ENCODE measurements around the gene VPS52. TPM values are rescaled to one million over a fixed set of nuclear protein-coding genes. Genes with fewer than 3 reads are reported as not detected.

The VPS52 gene
- total RNA-seq, 4 donors from 2014 or later: 34.1 to 45.5 (median 39.8) TPM

DNA sequence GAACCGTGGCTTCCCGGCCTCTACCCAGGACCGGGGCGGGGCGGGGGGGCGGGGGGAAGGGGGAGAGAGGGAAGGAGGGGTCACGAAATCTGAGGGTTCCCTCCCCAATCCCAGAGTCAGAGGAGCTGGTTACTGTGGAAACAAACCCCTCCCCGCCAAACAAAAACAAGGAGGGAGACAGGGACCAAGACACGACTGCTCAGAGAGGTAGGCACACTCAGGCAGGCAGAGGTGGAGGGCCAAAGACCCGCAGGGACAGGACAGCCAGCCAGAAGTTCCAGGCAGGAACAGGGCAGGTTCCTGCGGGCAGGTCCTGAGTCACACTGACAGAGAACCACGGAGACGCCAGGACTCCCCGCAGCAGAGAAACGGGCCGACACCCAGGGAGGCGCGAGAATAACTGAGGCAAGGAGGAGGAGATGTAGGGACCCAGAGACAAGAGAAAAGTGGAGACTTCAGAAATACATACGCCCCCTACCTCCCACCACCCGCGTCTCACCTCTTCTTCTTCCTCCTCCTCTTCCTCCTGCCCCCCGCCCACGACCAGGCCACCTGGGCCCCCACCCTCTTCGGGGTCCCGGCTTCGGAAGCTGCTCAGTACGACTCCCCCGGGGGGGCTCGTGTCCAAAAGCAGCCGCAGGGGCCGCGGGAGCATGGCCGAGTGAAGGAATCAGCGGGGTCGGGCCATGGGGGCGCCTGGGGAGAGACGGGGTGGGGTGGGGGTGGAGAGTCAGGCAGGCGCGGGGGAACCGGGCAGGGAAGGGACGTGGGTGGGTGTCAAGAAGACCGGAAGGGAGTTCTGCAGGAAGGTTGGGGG, 26.5 kb upstream of the VPS52 start:
- Histone ChIP-seq H3K9me3 (no peaks in the 10 kb centered on the region), H3K27me3 (no peaks in the 10 kb centered on the region), H3K4me1 (peaks cover 15 to 67% (median 30%) of the 10 kb centered on the region in 3 donors), H3K4me3 (peak overlapping the region; percentile 77 to 93 (median 82)), H3K27ac (peak overlapping the region; percentile 93 to 100 (median 98)), H3K36me3 (peaks cover 12 to 59% (median 29%) of the 10 kb centered on the region in 3 donors)
- peak in 2 of 4 donors; percentile 45 to 65 for TF ChIP-seq POLR2A (IDR thresholded peaks at IDR 0.05)
- TF ChIP-seq, protein P1, sequence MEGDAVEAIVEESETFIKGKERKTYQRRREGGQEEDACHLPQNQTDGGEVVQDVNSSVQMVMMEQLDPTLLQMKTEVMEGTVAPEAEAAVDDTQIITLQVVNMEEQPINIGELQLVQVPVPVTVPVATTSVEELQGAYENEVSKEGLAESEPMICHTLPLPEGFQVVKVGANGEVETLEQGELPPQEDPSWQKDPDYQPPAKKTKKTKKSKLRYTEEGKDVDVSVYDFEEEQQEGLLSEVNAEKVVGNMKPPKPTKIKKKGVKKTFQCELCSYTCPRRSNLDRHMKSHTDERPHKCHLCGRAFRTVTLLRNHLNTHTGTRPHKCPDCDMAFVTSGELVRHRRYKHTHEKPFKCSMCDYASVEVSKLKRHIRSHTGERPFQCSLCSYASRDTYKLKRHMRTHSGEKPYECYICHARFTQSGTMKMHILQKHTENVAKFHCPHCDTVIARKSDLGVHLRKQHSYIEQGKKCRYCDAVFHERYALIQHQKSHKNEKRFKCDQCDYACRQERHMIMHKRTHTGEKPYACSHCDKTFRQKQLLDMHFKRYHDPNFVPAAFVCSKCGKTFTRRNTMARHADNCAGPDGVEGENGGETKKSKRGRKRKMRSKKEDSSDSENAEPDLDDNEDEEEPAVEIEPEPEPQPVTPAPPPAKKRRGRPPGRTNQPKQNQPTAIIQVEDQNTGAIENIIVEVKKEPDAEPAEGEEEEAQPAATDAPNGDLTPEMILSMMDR (IDR thresholded peaks at IDR 0.05): no peak
- WGBS, 2 donors: 0% methylated on average over 15 to 20 of the region's 42 CpGs
- intact Hi-C loops (cut with DNase I): no loop called here
- DNase-seq: no peak

GRCh38 chr6:33297406-33297955, 25.8 kb upstream of the VPS52 start:
- peak overlapping the region; percentile 93 to 100 (median 98) for H3K27ac ChIP-seq
- peak overlapping the region; percentile 77 to 93 (median 82) for H3K4me3 ChIP-seq
- H3K36me3 ChIP-seq: peaks cover 12 to 59% (median 28%) of the 10 kb centered on the region in 3 donors
- H3K9me3 ChIP-seq: no peaks in the 10 kb centered on the region
- intact Hi-C loops (cut with DNase I): no loop called here
- peaks cover 15 to 67% (median 30%) of the 10 kb centered on the region in 3 donors for H3K4me1 ChIP-seq
- no peak for DNase-seq
- TF ChIP-seq, protein P1 (IDR thresholded peaks at IDR 0.05): no peak
- no peak for TF ChIP-seq POLR2A (IDR thresholded peaks at IDR 0.05)
- no peaks in the 10 kb centered on the region for H3K27me3 ChIP-seq
- WGBS, 2 donors: no CpG with 5 or more reads among the region's 16 CpGs

- intact Hi-C loops (cut with DNase I): no loop called here
- Histone ChIP-seq H3K27ac (peak overlapping the region; percentile 93 to 100 (median 98)), H3K36me3 (peaks cover 12 to 59% (median 29%) of the 10 kb centered on the region in 3 donors), H3K27me3 (no peaks in the 10 kb centered on the region), H3K9me3 (no peaks in the 10 kb centered on the region), H3K4me1 (peaks cover 15 to 65% (median 30%) of the 10 kb centered on the region in 3 donors), H3K4me3 (peak overlapping the region; percentile 77 to 93 (median 82))
- WGBS, 2 donors: 55 to 67% methylated on average over 3 to 8 of the region's 12 CpGs
- no peak for TF ChIP-seq POLR2A (IDR thresholded peaks at IDR 0.05)
- TF ChIP-seq, protein P1 (IDR thresholded peaks at IDR 0.05): no peak
- DNase-seq: no peak
Observed at GRCh38 chr6:33296797-33297405, 25.2 kb upstream of the VPS52 start.

DNA sequence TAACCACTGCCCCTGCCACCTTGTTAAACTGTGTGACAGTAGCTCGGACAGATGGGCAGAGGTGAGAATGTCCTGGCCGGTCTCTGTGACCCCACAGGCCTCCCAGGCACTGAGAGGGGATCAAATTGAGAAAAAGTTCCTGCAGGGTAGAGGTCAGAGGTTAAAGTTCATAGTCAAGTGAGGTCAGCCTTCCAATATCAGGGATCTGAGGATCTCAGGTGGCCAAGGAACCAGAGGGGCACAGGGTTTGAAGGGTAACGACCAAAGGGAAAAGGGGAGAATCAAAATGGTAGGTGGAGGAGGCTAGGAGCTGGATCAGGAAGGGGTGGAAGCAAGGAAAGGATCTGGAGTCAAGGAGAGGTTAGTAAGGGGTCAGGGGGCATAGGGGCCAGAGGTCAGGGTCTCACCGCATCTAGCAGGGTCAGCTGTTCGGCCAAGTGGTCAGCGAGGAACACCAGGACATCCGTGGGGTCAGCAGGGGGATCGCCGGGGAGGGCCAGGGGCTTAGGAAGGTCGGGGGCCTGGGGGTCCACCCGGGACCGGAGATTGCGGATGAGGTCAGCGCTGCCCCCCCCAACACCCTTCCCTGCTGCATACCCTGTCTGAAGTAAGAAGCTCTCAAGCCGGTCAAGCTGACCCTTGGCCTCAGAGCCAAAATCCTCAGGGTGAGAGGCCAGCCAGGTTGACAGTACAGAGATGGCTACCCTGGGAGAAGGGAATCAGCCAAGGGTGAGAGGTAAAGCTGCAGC, 24.1 kb upstream of the VPS52 start:
- H3K4me1 ChIP-seq: peaks cover 15 to 61% (median 27%) of the 10 kb centered on the region in 3 donors
- peak overlapping the region in 2 of 4 donors; percentile 93 to 100 for H3K27ac ChIP-seq
- H3K4me3 ChIP-seq: no peak overlapping the region
- no peaks in the 10 kb centered on the region for H3K9me3 ChIP-seq
- whole genome bisulfite sequencing, 2 donors: 87 to 89% methylated on average over 10 to 15 of the region's 15 CpGs
- no peaks in the 10 kb centered on the region for H3K27me3 ChIP-seq
- intact Hi-C loops (cut with DNase I): no loop called here
- TF ChIP-seq POLR2A (IDR thresholded peaks at IDR 0.05): no peak
- TF ChIP-seq, protein P1 (IDR thresholded peaks at IDR 0.05): no peak
- H3K36me3 ChIP-seq: peaks cover 18 to 59% (median 31%) of the 10 kb centered on the region in 3 donors
- no peak for DNase-seq
